ENCODE data around the gene LHPP. TPM values are rescaled to one million over a fixed set of nuclear protein-coding genes. Genes with fewer than 3 reads are reported as not detected.
A peak's percentile ranks its signal among the peaks of the same experiment; 100 is the strongest.

Gene LHPP
- total RNA-seq, 4 donors from 2014 or later, result 12.3 to 25.0 (median 16.2) TPM

DNA sequence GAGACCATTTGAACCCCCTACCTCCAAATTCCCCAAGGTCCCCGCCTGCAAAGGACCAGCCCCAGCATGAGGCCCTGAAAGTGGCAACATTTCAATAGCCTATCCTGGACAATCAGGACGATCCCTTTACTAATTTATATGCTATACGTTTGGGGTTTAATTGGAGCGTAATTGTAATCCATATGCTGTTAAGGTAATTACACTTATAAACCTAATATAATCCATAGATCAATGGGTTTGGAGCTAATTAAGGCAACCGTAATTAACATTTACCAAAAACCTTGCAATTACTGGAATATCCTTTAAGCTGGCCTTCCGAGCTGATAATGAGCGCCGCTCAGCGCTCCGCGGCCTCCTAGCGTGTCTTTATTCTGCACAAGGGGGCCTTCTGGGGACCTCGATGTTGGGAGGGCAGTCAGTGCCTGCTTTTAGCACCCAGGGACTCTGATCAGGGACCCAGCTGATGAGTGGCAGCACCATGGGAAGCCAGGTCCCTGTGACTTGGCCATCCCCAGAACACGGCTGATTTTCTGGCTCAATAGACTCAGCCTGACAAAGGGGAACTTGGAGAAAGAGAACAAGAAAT, 91.2 kb downstream of the LHPP start:
- Histone ChIP-seq H3K27ac (no peak overlapping the region), H3K4me1 (peaks cover 0 to 4% (median 0%) of the 10 kb centered on the region in 3 donors), H3K36me3 (no peaks in the 10 kb centered on the region), H3K9me3 (no peaks in the 10 kb centered on the region), H3K4me3 (no peak overlapping the region), H3K27me3 (no peaks in the 10 kb centered on the region)
- TF ChIP-seq POLR2A (IDR thresholded peaks at IDR 0.05), result no peak
- WGBS, 2 donors (ENCODE audit: low coverage in 1 of 2), result 88 to 93% methylated on average over 5 to 12 of the region's 14 CpGs
- no peak for ATAC-seq

DNA sequence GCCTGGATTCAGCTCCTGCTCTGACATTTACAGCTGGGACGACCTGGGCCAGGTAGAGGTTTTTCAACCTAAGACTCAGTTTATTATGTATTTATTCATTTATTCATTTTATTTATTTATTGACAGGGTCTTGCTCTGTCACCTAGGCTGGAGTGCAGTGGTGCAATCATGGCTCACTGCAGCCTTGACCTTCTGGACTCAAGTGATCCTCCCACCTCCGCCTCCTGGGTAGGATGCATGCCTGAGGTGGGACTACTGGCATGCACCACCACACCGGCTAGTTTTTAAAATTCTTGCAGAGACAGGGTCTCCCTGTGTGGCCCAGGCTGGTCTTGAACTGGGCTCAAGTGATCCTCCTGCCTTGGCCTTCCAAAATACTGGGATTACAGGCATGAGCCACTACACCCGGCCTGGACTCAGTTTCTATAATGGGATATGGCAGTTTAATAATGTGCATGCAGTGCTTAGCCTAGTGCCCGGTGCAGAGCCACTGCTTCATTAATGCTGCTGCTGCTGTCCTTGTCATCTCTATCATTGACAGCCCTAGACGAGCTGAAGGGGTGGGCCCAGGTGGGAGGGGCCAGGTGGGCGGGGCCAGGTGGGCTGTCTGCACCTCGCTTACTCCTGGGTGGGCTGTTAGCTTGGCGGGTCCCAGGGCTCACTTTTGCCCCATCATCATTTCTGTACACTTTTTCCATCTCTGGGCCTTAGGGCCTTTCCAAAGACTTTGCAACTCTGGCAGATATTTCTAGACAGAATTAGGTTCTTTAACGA, 92.6 kb downstream of the LHPP start:
- H3K36me3 ChIP-seq, result no peaks in the 10 kb centered on the region
- TF ChIP-seq POLR2A (IDR thresholded peaks at IDR 0.05) (no peak), EP300 (IDR thresholded peaks at IDR 0.05) (no peak), POLR2AphosphoS5 (IDR thresholded peaks at IDR 0.05) (no peak)
- H3K4me1 ChIP-seq, result peaks cover 0 to 19% (median 7%) of the 10 kb centered on the region in 3 donors
- no peak for ATAC-seq
- no peaks in the 10 kb centered on the region for H3K9me3 ChIP-seq
- 89 to 100% methylated on average over 2 to 5 of the region's 10 CpGs for WGBS, 2 donors (ENCODE audit: low coverage in 1 of 2)
- H3K27ac ChIP-seq, result no peak overlapping the region
- H3K27me3 ChIP-seq, result no peaks in the 10 kb centered on the region
- no peak overlapping the region for H3K4me3 ChIP-seq

DNA sequence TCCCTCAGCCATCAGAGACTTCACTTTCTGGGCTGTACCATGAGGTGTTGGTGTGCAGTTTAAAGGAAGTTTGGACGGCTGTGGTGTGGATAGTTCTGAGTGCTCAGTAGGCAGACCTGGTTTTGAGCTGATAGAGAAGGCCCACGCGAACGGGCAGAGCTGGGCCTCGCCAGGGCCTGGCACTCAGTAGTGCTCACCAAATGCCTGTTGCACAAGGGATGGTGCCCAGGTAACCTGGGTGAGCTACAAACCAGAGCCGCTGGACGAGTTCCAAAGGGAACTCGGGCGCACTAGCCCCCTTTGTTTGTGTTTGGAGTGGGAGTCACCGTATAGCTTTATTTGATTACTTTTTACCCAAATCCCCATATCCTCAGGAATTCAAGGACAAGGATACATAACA, 95.5 kb downstream of the LHPP start:
- H3K27ac ChIP-seq, result no peak overlapping the region
- ATAC-seq, result no peak
- H3K4me3 ChIP-seq, result no peak overlapping the region
- TF ChIP-seq POLR2AphosphoS5 (IDR thresholded peaks at IDR 0.05) (no peak), EP300 (IDR thresholded peaks at IDR 0.05) (no peak), POLR2A (IDR thresholded peaks at IDR 0.05) (no peak)
- TF ChIP-seq, protein P1, sequence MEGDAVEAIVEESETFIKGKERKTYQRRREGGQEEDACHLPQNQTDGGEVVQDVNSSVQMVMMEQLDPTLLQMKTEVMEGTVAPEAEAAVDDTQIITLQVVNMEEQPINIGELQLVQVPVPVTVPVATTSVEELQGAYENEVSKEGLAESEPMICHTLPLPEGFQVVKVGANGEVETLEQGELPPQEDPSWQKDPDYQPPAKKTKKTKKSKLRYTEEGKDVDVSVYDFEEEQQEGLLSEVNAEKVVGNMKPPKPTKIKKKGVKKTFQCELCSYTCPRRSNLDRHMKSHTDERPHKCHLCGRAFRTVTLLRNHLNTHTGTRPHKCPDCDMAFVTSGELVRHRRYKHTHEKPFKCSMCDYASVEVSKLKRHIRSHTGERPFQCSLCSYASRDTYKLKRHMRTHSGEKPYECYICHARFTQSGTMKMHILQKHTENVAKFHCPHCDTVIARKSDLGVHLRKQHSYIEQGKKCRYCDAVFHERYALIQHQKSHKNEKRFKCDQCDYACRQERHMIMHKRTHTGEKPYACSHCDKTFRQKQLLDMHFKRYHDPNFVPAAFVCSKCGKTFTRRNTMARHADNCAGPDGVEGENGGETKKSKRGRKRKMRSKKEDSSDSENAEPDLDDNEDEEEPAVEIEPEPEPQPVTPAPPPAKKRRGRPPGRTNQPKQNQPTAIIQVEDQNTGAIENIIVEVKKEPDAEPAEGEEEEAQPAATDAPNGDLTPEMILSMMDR (IDR thresholded peaks at IDR 0.05), result no peak
- 17 to 67% methylated on average over 1 of the region's 10 CpGs for WGBS, 2 donors (ENCODE audit: low coverage in 1 of 2)
- peaks cover 6 to 42% (median 22%) of the 10 kb centered on the region in 3 donors for H3K4me1 ChIP-seq
- no peaks in the 10 kb centered on the region for H3K36me3 ChIP-seq
- no peaks in the 10 kb centered on the region for H3K9me3 ChIP-seq
- H3K27me3 ChIP-seq, result no peaks in the 10 kb centered on the region

DNA sequence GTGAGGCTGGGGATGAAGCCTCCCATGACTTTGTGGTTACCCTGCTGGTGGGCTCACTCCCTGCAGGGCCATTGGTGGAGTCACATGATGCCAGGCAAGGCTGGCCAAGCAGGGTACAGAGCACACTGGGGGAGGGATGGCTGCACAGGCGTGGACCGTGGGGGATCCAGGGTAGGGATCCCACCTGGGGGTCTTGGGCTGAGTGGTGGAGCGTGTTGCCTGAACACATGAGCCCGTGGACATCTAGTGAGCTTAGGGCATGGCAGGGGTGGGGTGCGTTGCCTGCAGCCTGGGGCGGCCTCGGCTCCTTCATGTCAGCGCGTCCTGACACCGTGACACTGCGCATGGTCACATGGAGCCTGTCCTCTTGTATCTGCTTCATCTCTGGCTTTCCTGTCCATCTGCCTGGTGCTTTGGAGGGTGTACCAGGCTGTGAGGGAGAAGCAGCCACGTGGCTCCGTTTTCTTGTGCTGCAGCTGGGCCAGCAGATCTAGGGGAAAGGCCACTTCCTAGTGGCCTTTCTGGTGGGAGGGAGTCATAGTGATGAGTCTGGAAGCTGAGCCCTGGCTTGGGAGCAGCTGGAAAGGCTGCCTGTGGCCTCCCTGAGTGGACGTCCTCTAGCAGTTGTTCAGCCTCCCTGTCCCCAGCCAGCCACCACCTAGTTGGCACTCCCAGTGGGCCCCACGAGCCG, 96.2 kb downstream of the LHPP start:
- WGBS, 2 donors (ENCODE audit: low coverage in 1 of 2), result no CpG with 5 or more reads among the region's 16 CpGs
- peaks cover 6 to 42% (median 22%) of the 10 kb centered on the region in 3 donors for H3K4me1 ChIP-seq
- no peak for TF ChIP-seq POLR2AphosphoS5 (IDR thresholded peaks at IDR 0.05)
- TF ChIP-seq, protein P1 (IDR thresholded peaks at IDR 0.05), result no peak
- no peak for TF ChIP-seq POLR2A (IDR thresholded peaks at IDR 0.05)
- no peak for TF ChIP-seq EP300 (IDR thresholded peaks at IDR 0.05)
- ATAC-seq, result no peak
- peak overlapping the region in 2 of 4 donors; percentile 86 to 90 for H3K27ac ChIP-seq
- H3K9me3 ChIP-seq, result no peaks in the 10 kb centered on the region
- H3K4me3 ChIP-seq, result no peak overlapping the region
- no peaks in the 10 kb centered on the region for H3K27me3 ChIP-seq
- H3K36me3 ChIP-seq, result no peaks in the 10 kb centered on the region

DNA sequence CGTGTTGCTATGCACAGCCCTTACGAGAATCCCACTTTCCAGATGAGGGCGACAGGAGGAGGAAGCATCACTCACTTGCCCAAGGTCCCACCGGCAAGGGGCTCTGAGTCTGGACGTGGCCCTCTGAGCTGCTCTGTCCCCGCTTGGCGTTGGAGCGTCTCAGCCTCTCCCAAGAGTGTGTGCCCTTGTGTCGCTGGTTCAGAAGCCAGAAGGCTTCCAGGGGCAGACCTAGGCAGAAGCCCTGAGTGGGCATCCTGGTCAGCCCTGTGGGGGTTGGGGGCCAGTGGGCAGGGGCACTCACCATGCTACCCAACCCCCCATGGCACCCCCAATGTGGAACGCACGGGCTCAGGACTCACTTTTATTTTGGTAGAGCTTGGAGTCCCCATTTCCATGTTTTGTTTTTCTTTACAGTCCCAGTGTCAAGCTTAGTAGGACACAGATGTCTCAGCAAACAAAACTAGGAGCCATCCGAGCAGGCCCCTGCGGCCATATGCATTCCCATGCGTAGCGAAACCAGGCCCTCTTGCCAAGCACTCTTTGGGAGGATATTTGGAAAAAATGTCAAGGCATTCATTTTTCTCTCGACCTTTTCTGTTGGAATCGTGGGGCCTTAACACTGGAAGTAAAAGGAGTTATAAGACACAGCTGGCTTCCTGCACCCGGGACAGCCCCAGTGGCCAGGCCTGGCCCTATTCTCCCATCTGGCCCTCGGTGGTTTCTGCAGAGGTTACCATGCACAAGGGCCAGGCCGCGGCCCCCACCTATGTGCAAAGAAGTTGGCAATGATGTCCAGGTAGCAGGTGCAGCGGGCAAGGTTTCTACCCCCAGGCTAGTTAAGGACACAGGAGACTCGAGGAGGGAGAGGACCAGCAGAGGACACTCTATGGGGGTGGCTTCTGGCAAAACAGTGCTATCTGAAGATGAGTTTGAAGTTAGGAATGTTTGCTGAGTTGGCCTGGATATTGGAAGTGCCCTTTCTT, 97.0 kb downstream of the LHPP start:
- Histone ChIP-seq H3K27me3 (no peaks in the 10 kb centered on the region), H3K4me3 (no peak overlapping the region), H3K36me3 (no peaks in the 10 kb centered on the region), H3K27ac (peak overlapping the region in 3 of 4 donors; percentile 86 to 91 (median 90)), H3K9me3 (no peaks in the 10 kb centered on the region), H3K4me1 (peaks cover 6 to 42% (median 22%) of the 10 kb centered on the region in 3 donors)
- WGBS, 2 donors (ENCODE audit: low coverage in 1 of 2), result 73 to 91% methylated on average over 4 to 6 of the region's 23 CpGs
- no peak for TF ChIP-seq POLR2AphosphoS5 (IDR thresholded peaks at IDR 0.05)
- TF ChIP-seq, protein P1 (IDR thresholded peaks at IDR 0.05), result no peak
- TF ChIP-seq POLR2A (IDR thresholded peaks at IDR 0.05), result no peak
- no peak for ATAC-seq
